GM23248 (cell line): ENCODE measurements around the gene SOX6. TPM values are rescaled to one million over a fixed set of nuclear protein-coding genes. Genes with fewer than 3 reads are reported as not detected.
"Not testable (repeated sequence)": the region's sequence is repeated elsewhere in the genome, so short reads cannot be mapped to it uniquely, and the experiment has no call there.

Source experiments
- DNase-seq: peaks from one replicate; pipeline ENCODE4 v3.0.0-alpha.2; 2015
- H2AFZ ChIP-seq: fragments of 200-600 bp; sonication (generic); 2 replicates; pipeline ENCODE4 v1.6.1; 2016; ENCODE audit warnings: antibody characterized with exemption
- H3F3A ChIP-seq: fragments of 200-600 bp; sonication (generic); 2 replicates; pipeline ENCODE4 v1.6.1; 2016; ENCODE audit warnings: mild to moderate bottlenecking, antibody characterized with exemption, mixed run types; ENCODE audit not compliant: insufficient read depth
- H3K27ac ChIP-seq: fragments of 200-600 bp; sonication (generic); 2 replicates; pipeline ENCODE4 v1.5.1; 2016; ENCODE audit warnings: mild to moderate bottlenecking
- H3K27me3 ChIP-seq: fragments of 200-600 bp; sonication (generic); replicated peaks from 2 replicates; pipeline ENCODE4 v1.6.1; 2016; ENCODE audit warnings: mild to moderate bottlenecking; ENCODE audit not compliant: insufficient read depth
- H3K36me3 ChIP-seq: fragments of 200-600 bp; sonication (generic); 2 replicates; pipeline ENCODE4 v1.6.1; 2016; ENCODE audit warnings: low read depth, mild to moderate bottlenecking
- H3K4me1 ChIP-seq: fragments of 200-600 bp; sonication (generic); 2 replicates; pipeline ENCODE4 v1.6.1; 2016; ENCODE audit warnings: mild to moderate bottlenecking; ENCODE audit not compliant: insufficient read depth
- H3K4me2 ChIP-seq: fragments of 200-600 bp; sonication (generic); one replicate; pipeline ENCODE4 v1.6.1; 2016; ENCODE audit warnings: mild to moderate bottlenecking; ENCODE audit not compliant: unreplicated experiment
- H3K4me3 ChIP-seq: fragments of 200-600 bp; sonication (generic); 2 replicates; pipeline ENCODE4 v1.5.1; 2016; ENCODE audit warnings: mild to moderate bottlenecking
- H3K79me2 ChIP-seq: fragments of 200-600 bp; sonication (generic); 2 replicates; pipeline ENCODE4 v1.6.1; 2016; ENCODE audit warnings: mild to moderate bottlenecking; ENCODE audit not compliant: insufficient read depth
- H3K9ac ChIP-seq: fragments of 200-600 bp; sonication (generic); 2 replicates; pipeline ENCODE4 v1.6.1; 2016; ENCODE audit warnings: mild to moderate bottlenecking
- H3K9me2 ChIP-seq: fragments of 200-600 bp; sonication (generic); 2 replicates; pipeline ENCODE4 v1.6.1; 2016; ENCODE audit warnings: mixed run types, mild to moderate bottlenecking, moderate library complexity; ENCODE audit not compliant: insufficient read depth
- H3K9me3 ChIP-seq: fragments of 200-600 bp; sonication (generic); one replicate; pipeline ENCODE4 v1.6.1; 2017; ENCODE audit warnings: low read depth
- H4K20me1 ChIP-seq: fragments of 200-600 bp; sonication (generic); 2 replicates; pipeline ENCODE4 v1.6.0; 2016; ENCODE audit not compliant: insufficient read depth
- EZH2 ChIP-seq: fragments of 200-600 bp; sonication (generic); IDR thresholded peaks from 2 replicates; pipeline ENCODE4 v1.6.1; 2018; ENCODE audit warnings: antibody characterized with exemption, mild to moderate bottlenecking; ENCODE audit not compliant: insufficient read depth, poor library complexity, severe bottlenecking
- EZH2phosphoT487 ChIP-seq: fragments of 200-600 bp; sonication (generic); IDR thresholded peaks from 2 replicates; pipeline ENCODE4 v1.6.1; 2018; ENCODE audit warnings: antibody characterized with exemption, moderate library complexity, mild to moderate bottlenecking, low read depth; ENCODE audit not compliant: insufficient read depth
- WGBS, 2 experiments: methylation state at CpG; one replicate each; pipeline ENCODE4 v1.1.6; 2015 to 2017; ENCODE audit warnings: low lambda C conversion rate in 2 of 2, low coverage in 1 of 2; ENCODE audit errors: missing lambda C conversion rate in 2 of 2; 5-methylcytosine and 5-hydroxymethylcytosine counted together
- in situ Hi-C: fragments of 300-500 bp; cut with MboI; formaldehyde crosslinking; loops from 2 replicates; pipeline ENCODE4 v1.15.0; 2020
- polyA plus RNA-seq: library from polyadenylated mRNA; unstranded; fragments of >200 nt; fragmentation: Nextera tagmentation; extraction: Ambion mirVana; gene quantifications from 2 replicates; pipeline ENCODE4 v1.2.1, GENCODE V29; 2016
- total RNA-seq: library from RNA; depleted of rRNA; stranded (reverse); fragments of >200 nt; shearing (Covaris generic); gene quantifications from 2 replicates; pipeline ENCODE4 v1.2.3, GENCODE V29; 2014

Gene SOX6
- total and polyA plus RNA-seq, 2 experiments from 2014 or later: under 0.01 to 0.49 TPM

- Histone ChIP-seq H3K9me2 (no peaks in the 10 kb centered on the region), H3K9ac (no peak overlapping the region), H3K4me2 (no peak overlapping the region), H3K4me1 (no peaks in the 10 kb centered on the region), H3K27ac (no peak overlapping the region), H3K4me3 (no peak overlapping the region), H3K9me3 (no peaks in the 10 kb centered on the region), H3K36me3 (no peaks in the 10 kb centered on the region), H3K79me2 (no peaks in the 10 kb centered on the region), H4K20me1 (no peaks in the 10 kb centered on the region), H3K27me3 (0 out of 2 replicates have a peak, but pooled peaks cover 6% of the 10 kb centered on the region), H2AFZ (no peak overlapping the region), H3F3A (no peaks in the 10 kb centered on the region)
- in situ Hi-C loops: no loop called here
- TF ChIP-seq EZH2phosphoT487: no peak
- TF ChIP-seq EZH2: no peak
- 10 to 38% methylated on average over 1 of the region's 1 CpG for WGBS, 2 experiments
- DNase-seq: no peak
Observed at GRCh38 chr11:16149476-16149875, 206.9 kb downstream of the SOX6 start.

DNA sequence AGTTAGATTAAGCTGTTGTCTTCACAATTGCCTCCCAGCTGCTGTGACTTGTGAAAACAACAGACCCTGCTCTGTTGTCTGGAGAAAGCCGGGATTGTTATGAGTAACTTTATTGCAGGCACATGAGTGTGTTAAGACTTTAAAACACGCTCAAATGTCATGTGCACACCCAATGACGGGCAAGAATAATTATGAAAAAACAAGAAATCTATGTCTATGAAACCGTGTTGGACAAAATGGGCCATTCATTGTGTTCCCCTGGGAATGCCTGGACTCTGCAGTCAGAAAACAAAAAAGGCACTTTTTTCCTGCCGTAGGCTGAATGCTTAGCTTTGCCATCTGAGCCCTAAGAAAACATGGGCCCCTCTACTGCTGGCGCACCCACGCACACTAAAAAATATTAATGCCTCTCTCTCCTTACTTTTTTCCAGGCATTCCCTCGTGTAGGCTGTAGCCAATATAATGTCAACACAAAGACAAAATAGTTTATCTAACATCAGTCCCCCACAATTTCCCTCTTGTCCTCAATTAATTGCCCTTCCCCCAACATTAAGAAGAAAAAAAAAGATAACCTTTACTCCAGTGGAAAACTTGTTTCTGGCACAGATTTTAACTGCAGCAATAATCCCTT is 207.9 kb downstream of the SOX6 start:
- no peaks in the 10 kb centered on the region for H3F3A ChIP-seq
- H3K9me2 ChIP-seq: no peaks in the 10 kb centered on the region
- in situ Hi-C loops: no loop called here
- H3K27me3 ChIP-seq: 0 out of 2 replicates have a peak, but pooled peaks cover 6% of the 10 kb centered on the region
- no peak overlapping the region for H2AFZ ChIP-seq
- no peaks in the 10 kb centered on the region for H3K4me1 ChIP-seq
- no peak overlapping the region for H3K4me2 ChIP-seq
- no peaks in the 10 kb centered on the region for H4K20me1 ChIP-seq
- no peaks in the 10 kb centered on the region for H3K79me2 ChIP-seq
- H3K27ac ChIP-seq: no peak overlapping the region
- H3K36me3 ChIP-seq: no peaks in the 10 kb centered on the region
- H3K9me3 ChIP-seq: no peaks in the 10 kb centered on the region
- no peak for DNase-seq
- H3K4me3 ChIP-seq: no peak overlapping the region
- no peak overlapping the region for H3K9ac ChIP-seq
- 21 to 23% methylated on average over 8 of the region's 8 CpGs for WGBS, 2 experiments
- TF ChIP-seq EZH2phosphoT487 (no peak), EZH2 (no peak)

GRCh38 chr11:16146980-16147379 is 209.4 kb downstream of the SOX6 start:
- 27 to 45% methylated on average over 2 of the region's 2 CpGs for WGBS, 2 experiments
- not testable (repeated sequence) for H3K4me2 ChIP-seq, H3K9me3 ChIP-seq

GRCh38 chr11:16141614-16142013 is 214.7 kb downstream of the SOX6 start:
- H3K4me2 ChIP-seq, H3F3A ChIP-seq, H3K36me3 ChIP-seq, H4K20me1 ChIP-seq, H3K9me2 ChIP-seq, H3K9me3 ChIP-seq, H3K79me2 ChIP-seq, H3K4me1 ChIP-seq, H3K9ac ChIP-seq, H3K27ac ChIP-seq, DNase-seq, in situ Hi-C loops, H3K27me3 ChIP-seq, H3K4me3 ChIP-seq, H2AFZ ChIP-seq: not testable (repeated sequence)
- 49 to 52% methylated on average over 7 of the region's 7 CpGs for WGBS, 2 experiments

More at GRCh38 chr11:16146980-16147379, 209.4 kb downstream of the SOX6 start:
- H2AFZ ChIP-seq, H3F3A ChIP-seq, H3K36me3 ChIP-seq, H3K79me2 ChIP-seq, DNase-seq, H3K27ac ChIP-seq, H3K9ac ChIP-seq, in situ Hi-C loops, H3K4me1 ChIP-seq, H4K20me1 ChIP-seq, H3K27me3 ChIP-seq, H3K4me3 ChIP-seq, H3K9me2 ChIP-seq: not testable (repeated sequence)

DNA sequence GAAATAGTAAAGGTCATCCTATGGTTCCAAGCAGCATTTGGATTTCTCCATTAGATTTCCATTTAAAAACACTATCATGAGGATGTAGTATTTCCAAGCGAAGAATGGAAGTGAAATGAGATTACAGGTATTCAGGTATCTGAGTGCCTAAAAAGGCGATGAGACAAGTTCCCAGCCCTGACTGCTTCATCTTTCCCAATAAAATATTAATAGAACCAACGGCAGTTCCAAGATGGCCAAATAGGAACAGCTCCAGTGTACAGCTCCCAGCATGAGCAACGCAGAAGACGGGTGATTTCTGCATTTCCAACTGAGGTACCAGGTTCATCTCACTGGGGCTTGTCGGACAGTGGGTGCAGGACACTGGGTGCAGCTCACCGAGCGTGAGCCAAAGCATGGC is 215.2 kb downstream of the SOX6 start:
- H2AFZ ChIP-seq, H3F3A ChIP-seq, in situ Hi-C loops, H4K20me1 ChIP-seq, H3K27ac ChIP-seq, H3K27me3 ChIP-seq, H3K9ac ChIP-seq, H3K4me3 ChIP-seq, H3K36me3 ChIP-seq, H3K79me2 ChIP-seq, H3K4me1 ChIP-seq, H3K9me3 ChIP-seq, DNase-seq, H3K9me2 ChIP-seq, H3K4me2 ChIP-seq: not testable (repeated sequence)
- 46 to 48% methylated on average over 8 of the region's 8 CpGs for WGBS, 2 experiments
